ENCODE data around the gene GRAP2. TPM values are rescaled to one million over a fixed set of nuclear protein-coding genes. Genes with fewer than 3 reads are reported as not detected.

The GRAP2 gene
- total and polyA plus RNA-seq, 2 donors (not counting 3 experiments of a cell fraction or from before 2014, with no cell fraction given), result 0.04 TPM; not detected in 1

- no peak overlapping the region for H3K27ac ChIP-seq (ENCODE audit: insufficient read depth, low read depth, low read length)
- no peaks in the 10 kb centered on the region for H3K9me1 ChIP-seq (replicated peaks; ENCODE audit: control insufficient read depth, extremely low read depth, insufficient read depth, low read length)
- intact Hi-C loops (cut with micrococcal nuclease), result no loop called here
- peaks cover 27 to 35% of the 10 kb centered on the region in 2 experiments for H3K27me3 ChIP-seq (ENCODE audit: control insufficient read depth in 2 of 2, insufficient read depth in 2 of 2, low read length in 2 of 2)
- no peak overlapping the region for H3K9ac ChIP-seq (replicated peaks; ENCODE audit: extremely low read depth, insufficient read depth, low read length)
- H3K4me1 ChIP-seq (ENCODE audit: control insufficient read depth, extremely low read depth, insufficient read depth, low read length), result no peaks in the 10 kb centered on the region
- ChIA-PET CTCF (interaction anchor here (1.5 kb wide), 1 partner anchor 20 kb away, joined by 3 read pairs; no protein-coding TSS in a partner anchor), POLR2A (no interaction called here)
- H3K4me3 ChIP-seq (replicated peaks in 1 of 3; ENCODE audit: insufficient read depth in 1 of 3, low read depth in 1 of 3, low read length in 3 of 3), result no peak overlapping the region
- no peaks in the 10 kb centered on the region for H4K20me1 ChIP-seq (replicated peaks; ENCODE audit: control insufficient read depth, extremely low read depth, insufficient read depth, low read length)
- no peaks in the 10 kb centered on the region for H3K79me2 ChIP-seq (ENCODE audit: control insufficient read depth, insufficient read depth, low read length)
- no peak overlapping the region for H2AFZ ChIP-seq (ENCODE audit: low read depth, low read length)
- H3K4me2 ChIP-seq (ENCODE audit: insufficient read depth, low read length), result no peak overlapping the region
- TF ChIP-seq FOS (IDR thresholded peaks at IDR 0.05; ENCODE audit: borderline replicate concordance, insufficient read depth, low read length), result no peak
- no peak for TF ChIP-seq POLR2A (IDR thresholded peaks at IDR 0.05; ENCODE audit: low read depth, low read length)
- no peak for TF ChIP-seq EZH2 (IDR thresholded peaks at IDR 0.05; ENCODE audit: borderline replicate concordance, low read depth, low read length, severe bottlenecking)
- no peak for TF ChIP-seq POLR2AphosphoS5 (IDR thresholded peaks at IDR 0.05; ENCODE audit: insufficient read depth, low read depth, low read length)
- TF ChIP-seq MAX (IDR thresholded peaks at IDR 0.05; ENCODE audit: insufficient read depth, insufficient read length), result no peak
- no peak for TF ChIP-seq CTCF (IDR thresholded peaks at IDR 0.05; ENCODE audit: extremely low read depth in 1 of 2, insufficient read depth in 1 of 2, low read depth in 1 of 2, low read length in 2 of 2)
- TF ChIP-seq GATA2 (IDR thresholded peaks at IDR 0.05; ENCODE audit: insufficient read depth, insufficient read length, low read depth, low read length), result no peak
- no peak for TF ChIP-seq MYC (IDR thresholded peaks at IDR 0.05; ENCODE audit: low read depth, low read length)
- no peak for TF ChIP-seq JUN (IDR thresholded peaks at IDR 0.05; ENCODE audit: borderline replicate concordance, insufficient read depth, insufficient read length, low read depth)
- dilution Hi-C loops (cut with MboI; ENCODE audit: extremely low pct_ligation_motif_present, low sequenced_read_pairs), result no loop called here
- no TSS peak for BruUV-seq (replicated peaks)
- no peak for FAIRE-seq
- no peak for DNase-seq (ENCODE audit: low read depth, low spot score)
- no peaks in the 10 kb centered on the region for H3K36me3 ChIP-seq (ENCODE audit: control insufficient read depth in 2 of 2, extremely low read depth in 1 of 2, insufficient read depth in 2 of 2, low read length in 2 of 2)
- no peaks in the 10 kb centered on the region for H3K9me3 ChIP-seq (replicated peaks; ENCODE audit: control insufficient read depth, insufficient read depth, low read length)
These were observed 35.8 kb downstream of the GRAP2 start for GRCh38 chr22:39936523-39937145.

Measured in endothelial cell of umbilical vein (primary cell).